HepG2 (cell line): Measurements from ENCODE around the gene IFT172. TPM values are rescaled to one million over a fixed set of nuclear protein-coding genes. Genes with fewer than 3 reads are reported as not detected.

Experiments
- AHR ChIP-seq: IDR thresholded peaks from 2 replicates; pipeline ENCODE4 v1.6.1; 2018; ENCODE audit warnings: missing genetic modification reagents, missing compliant biosample characterization
- ARNT ChIP-seq: fragments of 450-650 bp; IDR thresholded peaks from 2 replicates; pipeline ENCODE4 v1.6.1; 2017
- JARID2 ChIP-seq: sonication (generic); formaldehyde crosslinking; IDR thresholded peaks from 2 replicates; pipeline ENCODE4 v1.8.1; 2023; ENCODE audit warnings: missing genetic modification reagents, inconsistent platforms; ENCODE audit not compliant: insufficient replicate concordance
- LCORL ChIP-seq, 2 experiments: fragments of 450-650 bp in 1 of 2; sonication (generic) in 1 of 2; formaldehyde crosslinking in 1 of 2; IDR thresholded peaks; 2 replicates each; pipeline versions ENCODE4 v1.5.0 to v1.6.1; 2017 to 2020; ENCODE audit warnings: antibody characterized with exemption in 1 of 2, missing genetic modification reagents in 1 of 2
- PAX8 ChIP-seq: sonication (generic); formaldehyde crosslinking; IDR thresholded peaks from 2 replicates; pipeline ENCODE4 v1.8.0; 2022; ENCODE audit warnings: mild to moderate bottlenecking, missing genetic modification reagents, borderline replicate concordance
- REPIN1 ChIP-seq: sonication (generic); formaldehyde crosslinking; IDR thresholded peaks from 2 replicates; pipeline ENCODE4 v1.8.0; 2022; ENCODE audit warnings: missing genetic modification reagents, low read depth, mild to moderate bottlenecking, borderline replicate concordance
- SP1 ChIP-seq, 2 experiments: fragments of 450-650 bp in 1 of 2; sonication (generic) in 1 of 2; formaldehyde crosslinking in 1 of 2; IDR thresholded peaks; 2 replicates each; pipeline versions ENCODE4 v1.4.0 to v1.6.1; 2016 to 2020; ENCODE audit warnings: missing genetic modification reagents in 1 of 2
- SRSF1 ChIP-seq: fragments of 200-400 bp; formaldehyde crosslinking; optimal IDR thresholded peaks from 2 replicates; pipeline ENCODE3; 2017; ENCODE audit warnings: mild to moderate bottlenecking, low read depth, low read length, moderate library complexity
- ZC3H13 ChIP-seq: sonication (generic); formaldehyde crosslinking; IDR thresholded peaks from 2 replicates; pipeline ENCODE4 v1.8.1; 2023; ENCODE audit warnings: mild to moderate bottlenecking, missing genetic modification reagents, moderate library complexity
- ZFP37 ChIP-seq: sonication (generic); formaldehyde crosslinking; IDR thresholded peaks from 2 replicates; pipeline ENCODE4 v1.4.0; 2020; ENCODE audit warnings: missing genetic modification reagents, borderline replicate concordance
- polyA plus RNA-seq, 8 experiments: library from polyadenylated mRNA; depleted of rRNA in 3 of 8; stranded (reverse) in 7 of 8; unstranded in 1 of 8; fragments of >200 nt; fragmentation: Illumina TruSeq in 4 of 8; extraction: Trizol in 4 of 8; gene quantifications; 2 replicates each; pipeline versions ENCODE4 v1.2.1 to v1.2.3, GENCODE V29; 2011 to 2016; ENCODE audit warnings: low read depth in 4 of 8, missing spikeins in 1 of 8, mixed read lengths in 1 of 8; ENCODE audit not compliant: insufficient read depth in 1 of 8
- total RNA-seq, 5 experiments: library from RNA; depleted of rRNA; stranded (reverse); fragments of >200 nt; fragmentation: Illumina TruSeq; extraction: Trizol; gene quantifications; 2 replicates each; pipeline ENCODE4 v1.2.3, GENCODE V29; 2016; ENCODE audit warnings: low read depth in 1 of 5
- TF ChIP-seq, protein P1 (sequence below): sonication (generic); formaldehyde crosslinking; IDR thresholded peaks from 2 replicates; pipeline ENCODE4 v1.4.0; 2020; ENCODE audit warnings: mild to moderate bottlenecking, missing genetic modification reagents
- TF ChIP-seq, protein P2 (sequence below): IDR thresholded peaks from 2 replicates; pipeline ENCODE4 v1.4.0; 2020; ENCODE audit warnings: mild to moderate bottlenecking, missing genetic modification reagents
- TF ChIP-seq, protein P3 (sequence below), 2 experiments: sonication (generic) in 1 of 2; formaldehyde crosslinking in 1 of 2; IDR thresholded peaks; 2 replicates each; pipeline versions ENCODE4 v1.4.0 to v1.6.1; 2018 to 2020; ENCODE audit warnings: missing genetic modification reagents in 2 of 2, borderline replicate concordance in 1 of 2, low read depth in 1 of 2, mild to moderate bottlenecking in 1 of 2, missing biosample characterization in 1 of 2
- TF ChIP-seq, protein P4 (sequence below): sonication (generic); formaldehyde crosslinking; conservative IDR thresholded peaks from 2 replicates; pipeline ENCODE4 v1.5.0; 2020; ENCODE audit warnings: missing genetic modification reagents

The IFT172 gene
- total and polyA plus RNA-seq, 2 of the 13 experiments (the other 11 are each of a cell fraction or from before 2014, with no cell fraction given) = 21.6 to 35.7 TPM

DNA sequence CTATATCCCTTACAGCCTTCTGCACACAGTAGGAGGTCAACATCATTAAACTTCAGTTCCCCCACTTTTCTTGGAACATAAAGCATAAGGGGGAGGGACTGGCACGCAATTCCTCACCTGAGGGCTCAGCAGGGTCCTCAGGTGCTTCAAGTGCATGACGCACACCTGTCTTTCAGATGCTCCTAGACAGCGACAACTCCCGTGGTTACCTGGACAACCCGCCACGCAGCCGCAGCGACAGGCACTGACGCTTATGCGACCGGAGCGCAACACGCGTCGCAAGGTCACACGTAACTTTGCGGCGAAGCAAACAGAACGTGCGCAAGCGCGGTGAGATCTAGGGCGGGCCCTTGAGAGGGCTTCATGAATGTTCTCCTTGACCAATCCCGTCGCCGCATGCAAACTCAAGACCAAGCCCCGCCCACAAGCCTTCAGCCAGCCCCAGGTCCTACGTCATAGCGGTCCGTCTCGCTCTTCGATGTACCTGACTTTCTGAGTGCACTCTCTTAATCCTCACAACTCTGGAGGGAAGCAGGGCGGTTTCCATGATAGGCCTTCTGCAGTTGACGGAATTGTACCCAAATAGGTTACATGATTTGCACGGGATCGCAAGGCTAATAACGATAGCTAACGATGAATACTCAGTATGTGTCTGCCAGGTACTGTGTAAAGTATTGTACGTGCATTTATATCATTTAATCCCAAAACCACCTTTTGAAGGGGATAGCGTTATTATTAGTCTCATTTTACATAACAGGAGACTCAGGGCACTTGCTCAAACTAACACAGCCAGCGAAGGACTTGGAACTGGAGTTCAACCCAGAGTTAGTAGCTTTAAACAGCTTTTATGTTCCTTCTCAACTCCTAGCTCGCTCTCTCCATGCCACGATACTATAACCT, at the start of gene IFT172 (continued):
- TF ChIP-seq, protein P1, sequence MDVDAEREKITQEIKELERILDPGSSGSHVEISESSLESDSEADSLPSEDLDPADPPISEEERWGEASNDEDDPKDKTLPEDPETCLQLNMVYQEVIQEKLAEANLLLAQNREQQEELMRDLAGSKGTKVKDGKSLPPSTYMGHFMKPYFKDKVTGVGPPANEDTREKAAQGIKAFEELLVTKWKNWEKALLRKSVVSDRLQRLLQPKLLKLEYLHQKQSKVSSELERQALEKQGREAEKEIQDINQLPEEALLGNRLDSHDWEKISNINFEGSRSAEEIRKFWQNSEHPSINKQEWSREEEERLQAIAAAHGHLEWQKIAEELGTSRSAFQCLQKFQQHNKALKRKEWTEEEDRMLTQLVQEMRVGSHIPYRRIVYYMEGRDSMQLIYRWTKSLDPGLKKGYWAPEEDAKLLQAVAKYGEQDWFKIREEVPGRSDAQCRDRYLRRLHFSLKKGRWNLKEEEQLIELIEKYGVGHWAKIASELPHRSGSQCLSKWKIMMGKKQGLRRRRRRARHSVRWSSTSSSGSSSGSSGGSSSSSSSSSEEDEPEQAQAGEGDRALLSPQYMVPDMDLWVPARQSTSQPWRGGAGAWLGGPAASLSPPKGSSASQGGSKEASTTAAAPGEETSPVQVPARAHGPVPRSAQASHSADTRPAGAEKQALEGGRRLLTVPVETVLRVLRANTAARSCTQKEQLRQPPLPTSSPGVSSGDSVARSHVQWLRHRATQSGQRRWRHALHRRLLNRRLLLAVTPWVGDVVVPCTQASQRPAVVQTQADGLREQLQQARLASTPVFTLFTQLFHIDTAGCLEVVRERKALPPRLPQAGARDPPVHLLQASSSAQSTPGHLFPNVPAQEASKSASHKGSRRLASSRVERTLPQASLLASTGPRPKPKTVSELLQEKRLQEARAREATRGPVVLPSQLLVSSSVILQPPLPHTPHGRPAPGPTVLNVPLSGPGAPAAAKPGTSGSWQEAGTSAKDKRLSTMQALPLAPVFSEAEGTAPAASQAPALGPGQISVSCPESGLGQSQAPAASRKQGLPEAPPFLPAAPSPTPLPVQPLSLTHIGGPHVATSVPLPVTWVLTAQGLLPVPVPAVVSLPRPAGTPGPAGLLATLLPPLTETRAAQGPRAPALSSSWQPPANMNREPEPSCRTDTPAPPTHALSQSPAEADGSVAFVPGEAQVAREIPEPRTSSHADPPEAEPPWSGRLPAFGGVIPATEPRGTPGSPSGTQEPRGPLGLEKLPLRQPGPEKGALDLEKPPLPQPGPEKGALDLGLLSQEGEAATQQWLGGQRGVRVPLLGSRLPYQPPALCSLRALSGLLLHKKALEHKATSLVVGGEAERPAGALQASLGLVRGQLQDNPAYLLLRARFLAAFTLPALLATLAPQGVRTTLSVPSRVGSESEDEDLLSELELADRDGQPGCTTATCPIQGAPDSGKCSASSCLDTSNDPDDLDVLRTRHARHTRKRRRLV (CRISPR knock-in tag) = peak; percentile 52; the same call in 1 of the 2 replicates
- TF ChIP-seq AHR (CRISPR knock-in tag) = 0 out of 2 replicates have a peak, but pooled peaks have one; percentile 76
- no peak for TF ChIP-seq PAX8 (CRISPR knock-in tag)
- no peak for TF ChIP-seq ZFP37
- no peak for TF ChIP-seq SRSF1
- TF ChIP-seq, protein P2, sequence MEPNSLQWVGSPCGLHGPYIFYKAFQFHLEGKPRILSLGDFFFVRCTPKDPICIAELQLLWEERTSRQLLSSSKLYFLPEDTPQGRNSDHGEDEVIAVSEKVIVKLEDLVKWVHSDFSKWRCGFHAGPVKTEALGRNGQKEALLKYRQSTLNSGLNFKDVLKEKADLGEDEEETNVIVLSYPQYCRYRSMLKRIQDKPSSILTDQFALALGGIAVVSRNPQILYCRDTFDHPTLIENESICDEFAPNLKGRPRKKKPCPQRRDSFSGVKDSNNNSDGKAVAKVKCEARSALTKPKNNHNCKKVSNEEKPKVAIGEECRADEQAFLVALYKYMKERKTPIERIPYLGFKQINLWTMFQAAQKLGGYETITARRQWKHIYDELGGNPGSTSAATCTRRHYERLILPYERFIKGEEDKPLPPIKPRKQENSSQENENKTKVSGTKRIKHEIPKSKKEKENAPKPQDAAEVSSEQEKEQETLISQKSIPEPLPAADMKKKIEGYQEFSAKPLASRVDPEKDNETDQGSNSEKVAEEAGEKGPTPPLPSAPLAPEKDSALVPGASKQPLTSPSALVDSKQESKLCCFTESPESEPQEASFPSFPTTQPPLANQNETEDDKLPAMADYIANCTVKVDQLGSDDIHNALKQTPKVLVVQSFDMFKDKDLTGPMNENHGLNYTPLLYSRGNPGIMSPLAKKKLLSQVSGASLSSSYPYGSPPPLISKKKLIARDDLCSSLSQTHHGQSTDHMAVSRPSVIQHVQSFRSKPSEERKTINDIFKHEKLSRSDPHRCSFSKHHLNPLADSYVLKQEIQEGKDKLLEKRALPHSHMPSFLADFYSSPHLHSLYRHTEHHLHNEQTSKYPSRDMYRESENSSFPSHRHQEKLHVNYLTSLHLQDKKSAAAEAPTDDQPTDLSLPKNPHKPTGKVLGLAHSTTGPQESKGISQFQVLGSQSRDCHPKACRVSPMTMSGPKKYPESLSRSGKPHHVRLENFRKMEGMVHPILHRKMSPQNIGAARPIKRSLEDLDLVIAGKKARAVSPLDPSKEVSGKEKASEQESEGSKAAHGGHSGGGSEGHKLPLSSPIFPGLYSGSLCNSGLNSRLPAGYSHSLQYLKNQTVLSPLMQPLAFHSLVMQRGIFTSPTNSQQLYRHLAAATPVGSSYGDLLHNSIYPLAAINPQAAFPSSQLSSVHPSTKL (CRISPR knock-in tag) = 0 out of 2 replicates have a peak, but pooled peaks have one; percentile 30
- TF ChIP-seq LCORL (IDR thresholded peaks at IDR 0.05) = no peak
- 0 out of 2 replicates have a peak, but pooled peaks have one; percentile 12 for TF ChIP-seq LCORL (CRISPR knock-in tag; IDR thresholded peaks at IDR 0.05)
- TF ChIP-seq, protein P3, sequence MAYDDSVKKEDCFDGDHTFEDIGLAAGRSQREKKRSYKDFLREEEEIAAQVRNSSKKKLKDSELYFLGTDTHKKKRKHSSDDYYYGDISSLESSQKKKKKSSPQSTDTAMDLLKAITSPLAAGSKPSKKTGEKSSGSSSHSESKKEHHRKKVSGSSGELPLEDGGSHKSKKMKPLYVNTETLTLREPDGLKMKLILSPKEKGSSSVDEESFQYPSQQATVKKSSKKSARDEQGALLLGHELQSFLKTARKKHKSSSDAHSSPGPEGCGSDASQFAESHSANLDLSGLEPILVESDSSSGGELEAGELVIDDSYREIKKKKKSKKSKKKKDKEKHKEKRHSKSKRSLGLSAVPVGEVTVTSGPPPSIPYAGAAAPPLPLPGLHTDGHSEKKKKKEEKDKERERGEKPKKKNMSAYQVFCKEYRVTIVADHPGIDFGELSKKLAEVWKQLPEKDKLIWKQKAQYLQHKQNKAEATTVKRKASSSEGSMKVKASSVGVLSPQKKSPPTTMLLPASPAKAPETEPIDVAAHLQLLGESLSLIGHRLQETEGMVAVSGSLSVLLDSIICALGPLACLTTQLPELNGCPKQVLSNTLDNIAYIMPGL (CRISPR knock-in tag; IDR thresholded peaks at IDR 0.05; ENCODE audit: borderline replicate concordance in 1 of 2, low read depth in 1 of 2) = peak; percentile 76 to 79; a peak in 1 of 4 replicates
- TF ChIP-seq, protein P4, sequence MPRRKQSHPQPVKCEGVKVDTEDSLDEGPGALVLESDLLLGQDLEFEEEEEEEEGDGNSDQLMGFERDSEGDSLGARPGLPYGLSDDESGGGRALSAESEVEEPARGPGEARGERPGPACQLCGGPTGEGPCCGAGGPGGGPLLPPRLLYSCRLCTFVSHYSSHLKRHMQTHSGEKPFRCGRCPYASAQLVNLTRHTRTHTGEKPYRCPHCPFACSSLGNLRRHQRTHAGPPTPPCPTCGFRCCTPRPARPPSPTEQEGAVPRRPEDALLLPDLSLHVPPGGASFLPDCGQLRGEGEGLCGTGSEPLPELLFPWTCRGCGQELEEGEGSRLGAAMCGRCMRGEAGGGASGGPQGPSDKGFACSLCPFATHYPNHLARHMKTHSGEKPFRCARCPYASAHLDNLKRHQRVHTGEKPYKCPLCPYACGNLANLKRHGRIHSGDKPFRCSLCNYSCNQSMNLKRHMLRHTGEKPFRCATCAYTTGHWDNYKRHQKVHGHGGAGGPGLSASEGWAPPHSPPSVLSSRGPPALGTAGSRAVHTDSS (CRISPR knock-in tag) = no peak
- no peak for TF ChIP-seq ARNT
- no peak for TF ChIP-seq SP1 (IDR thresholded peaks at IDR 0.05)
- peak; percentile 69 for TF ChIP-seq SP1 (CRISPR knock-in tag; IDR thresholded peaks at IDR 0.05)
- TF ChIP-seq JARID2 (CRISPR knock-in tag) = no peak
- TF ChIP-seq ZC3H13 (CRISPR knock-in tag) = no peak
- peak; percentile 70; the same call in 1 of the 2 replicates for TF ChIP-seq REPIN1 (CRISPR knock-in tag)
